Nephron progenitor cell (in vitro differentiated cells): Measurements from ENCODE around the gene MRTFA.

Experiments
- DNase-seq: peaks from one replicate; pipeline ENCODE4 v3.0.0; 2021
- H3K27ac Mint-ChIP-seq: 2 replicates; pipeline ENCODE4 v1.8.0; 2021; ENCODE audit warnings: mild to moderate bottlenecking, moderate library complexity, mixed read lengths
- H3K27me3 Mint-ChIP-seq: 2 replicates; pipeline ENCODE4 v1.8.0; 2021; ENCODE audit warnings: mild to moderate bottlenecking, low read depth, mixed read lengths; ENCODE audit not compliant: poor library complexity
- H3K36me3 Mint-ChIP-seq: 2 replicates; pipeline ENCODE4 v1.8.0; 2021; ENCODE audit warnings: low read depth, mixed read lengths
- H3K4me1 Mint-ChIP-seq: 2 replicates; pipeline ENCODE4 v1.8.0; 2021; ENCODE audit warnings: mixed read lengths
- H3K4me3 Mint-ChIP-seq: 2 replicates; pipeline ENCODE4 v1.8.0; 2021; ENCODE audit warnings: mild to moderate bottlenecking, moderate library complexity, mixed read lengths
- H3K9me3 Mint-ChIP-seq: 2 replicates; pipeline ENCODE4 v1.8.0; 2021; ENCODE audit warnings: mild to moderate bottlenecking, moderate library complexity, mixed read lengths
- CTCF ChIP-seq: fragments of 200-600 bp; sonication (generic); IDR thresholded peaks from 2 replicates; pipeline ENCODE4 v1.5.0; 2021; ENCODE audit warnings: antibody characterized with exemption

MRTFA gene

GRCh38 chr22:40363059-40363458 is 273.5 kb downstream of the MRTFA start:
- no peak for DNase-seq
- Mint-ChIP-seq H3K36me3 (peaks cover 89% of the 10 kb centered on the region), H3K27ac (no peak overlapping the region), H3K4me3 (no peak overlapping the region), H3K9me3 (no peaks in the 10 kb centered on the region), H3K27me3 (peaks cover 3% of the 10 kb centered on the region), H3K4me1 (no peaks in the 10 kb centered on the region)
- no peak for TF ChIP-seq CTCF

- Mint-ChIP-seq H3K4me1 (no peaks in the 10 kb centered on the region), H3K36me3 (peaks cover 84% of the 10 kb centered on the region), H3K27me3 (peaks cover 3% of the 10 kb centered on the region), H3K4me3 (no peak overlapping the region), H3K27ac (no peak overlapping the region), H3K9me3 (no peaks in the 10 kb centered on the region)
- DNase-seq: no peak
- no peak for TF ChIP-seq CTCF
Measured at GRCh38 chr22:40361100-40361499, 275.4 kb downstream of the MRTFA start.
